GM23338 (cell line): Measurements from ENCODE around the gene OTP. TPM values are rescaled to one million over a fixed set of nuclear protein-coding genes. Genes with fewer than 3 reads are reported as not detected.

Experiments used
- ATAC-seq: fragments of 200-7000 bp; cut with Tn5 transposase; 3 replicates; pipeline ENCODE4 v1.9.1; 2020
- DNase-seq: peaks from one replicate; pipeline ENCODE4 v3.0.0-alpha.2; 2015; ENCODE audit warnings: low spot score
- H2AFZ ChIP-seq: fragments of 200-600 bp; sonication (generic); 2 replicates; pipeline ENCODE4 v1.8.0; 2016; ENCODE audit warnings: antibody characterized with exemption, mild to moderate bottlenecking, moderate library complexity
- H3F3A ChIP-seq: fragments of 200-600 bp; sonication (generic); replicated peaks from 2 replicates; pipeline ENCODE4 v1.8.0; 2017; ENCODE audit warnings: antibody characterized with exemption, mixed run types, low read depth
- H3K27ac ChIP-seq: fragments of 200-600 bp; sonication (generic); 2 replicates; pipeline ENCODE4 v1.6.1; 2016; ENCODE audit warnings: low read depth
- H3K27me3 ChIP-seq: fragments of 200-600 bp; sonication (generic); 2 replicates; pipeline ENCODE4 v1.8.0; 2016; ENCODE audit warnings: mild to moderate bottlenecking, mixed run types, moderate library complexity; ENCODE audit not compliant: insufficient read depth
- H3K36me3 ChIP-seq: fragments of 200-600 bp; sonication (generic); 2 replicates; pipeline ENCODE4 v1.8.0; 2016; ENCODE audit warnings: mild to moderate bottlenecking; ENCODE audit not compliant: insufficient read depth
- H3K4me1 ChIP-seq: fragments of 200-600 bp; sonication (generic); 2 replicates; pipeline ENCODE4 v1.8.0; 2016; ENCODE audit warnings: mild to moderate bottlenecking, moderate library complexity; ENCODE audit not compliant: insufficient read depth
- H3K4me2 ChIP-seq: fragments of 200-600 bp; sonication (generic); 2 replicates; pipeline ENCODE4 v1.7.1; 2017; ENCODE audit warnings: mixed run types
- H3K4me3 ChIP-seq: fragments of 200-600 bp; sonication (generic); 2 replicates; pipeline ENCODE4 v1.6.1; 2016; ENCODE audit warnings: mixed run types
- H3K79me2 ChIP-seq: fragments of 200-600 bp; sonication (generic); replicated peaks from 2 replicates; pipeline ENCODE4 v1.8.0; 2017; ENCODE audit warnings: mild to moderate bottlenecking; ENCODE audit not compliant: insufficient read depth
- H3K9me2 ChIP-seq: fragments of 200-600 bp; sonication (generic); 2 replicates; pipeline ENCODE4 v1.8.0; 2017; ENCODE audit not compliant: insufficient read depth
- H4K20me1 ChIP-seq: fragments of 200-600 bp; sonication (generic); replicated peaks from 2 replicates; pipeline ENCODE4 v1.8.0; 2017; ENCODE audit warnings: mild to moderate bottlenecking; ENCODE audit not compliant: insufficient read depth
- H3K27ac Mint-ChIP-seq: 2 replicates; pipeline ENCODE4 v1.8.0; 2020; ENCODE audit warnings: inconsistent platforms, mild to moderate bottlenecking, moderate library complexity, mixed read lengths
- H3K27me3 Mint-ChIP-seq: 3 replicates; pipeline ENCODE4 v1.8.0; 2022; ENCODE audit warnings: low read depth, mild to moderate bottlenecking, moderate library complexity, mixed read lengths, inconsistent platforms; ENCODE audit not compliant: insufficient read depth, poor library complexity
- H3K36me3 Mint-ChIP-seq: 3 replicates; pipeline ENCODE4 v1.8.0; 2021; ENCODE audit warnings: low read depth, mild to moderate bottlenecking, inconsistent platforms, moderate library complexity, mixed read lengths
- H3K4me1 Mint-ChIP-seq: 3 replicates; pipeline ENCODE4 v1.8.0; 2020; ENCODE audit warnings: mild to moderate bottlenecking, inconsistent platforms, mixed read lengths
- H3K4me3 Mint-ChIP-seq: 3 replicates; pipeline ENCODE4 v1.8.0; 2021; ENCODE audit warnings: moderate library complexity, mild to moderate bottlenecking, inconsistent platforms, mixed read lengths
- H3K9me3 Mint-ChIP-seq: 3 replicates; pipeline ENCODE4 v1.8.0; 2020; ENCODE audit warnings: moderate library complexity, mild to moderate bottlenecking, inconsistent platforms, mixed read lengths
- CREB1 ChIP-seq: fragments of 250-450 bp; sonication (Bioruptor Pico); IDR thresholded peaks from 2 replicates; pipeline ENCODE4 v1.5.0; 2020; ENCODE audit warnings: low read depth, mild to moderate bottlenecking, moderate library complexity
- CTCF ChIP-seq, 2 experiments: fragments of 200-600 bp in 1 of 2; sonication (generic) in 1 of 2; conservative IDR thresholded peaks; 2 replicates each; pipeline versions ENCODE4 v1.5.1 to v1.6.1; 2016 to 2017; ENCODE audit warnings: antibody characterized with exemption in 2 of 2, low read depth in 2 of 2, mild to moderate bottlenecking in 2 of 2, moderate library complexity in 1 of 2
- ETS1 ChIP-seq: IDR thresholded peaks from 2 replicates; pipeline ENCODE4 v1.6.1; 2016; ENCODE audit warnings: antibody characterized with exemption
- EZH2 ChIP-seq: fragments of 200-600 bp; sonication (generic); IDR thresholded peaks from one replicate; pipeline ENCODE4 v1.8.0; 2017; ENCODE audit warnings: antibody characterized with exemption, mild to moderate bottlenecking, low read depth; ENCODE audit not compliant: unreplicated experiment
- EZH2phosphoT487 ChIP-seq: fragments of 200-600 bp; sonication (generic); IDR thresholded peaks from one replicate; pipeline ENCODE4 v1.8.1; 2018; ENCODE audit warnings: antibody characterized with exemption; ENCODE audit not compliant: unreplicated experiment
- JUNB ChIP-seq: IDR thresholded peaks from one replicate; pipeline ENCODE4 v1.6.1; 2016; ENCODE audit warnings: antibody characterized with exemption; ENCODE audit not compliant: unreplicated experiment
- NANOG ChIP-seq: IDR thresholded peaks from 2 replicates; pipeline ENCODE4 v1.6.1; 2016; ENCODE audit warnings: antibody characterized with exemption, borderline replicate concordance
- POLR2AphosphoS5 ChIP-seq: IDR thresholded peaks from 2 replicates; pipeline ENCODE4 v1.6.1; 2016; ENCODE audit warnings: antibody characterized with exemption, low read depth
- REST ChIP-seq: IDR thresholded peaks from one replicate; pipeline ENCODE4 v1.6.1; 2018; ENCODE audit warnings: antibody characterized with exemption; ENCODE audit not compliant: unreplicated experiment
- STAT1 ChIP-seq: IDR thresholded peaks from one replicate; pipeline ENCODE4 v1.6.1; 2016; ENCODE audit warnings: antibody characterized with exemption; ENCODE audit not compliant: unreplicated experiment
- ZNF114 ChIP-seq: fragments of 250-450 bp; sonication (Bioruptor Pico); IDR thresholded peaks from 2 replicates; pipeline ENCODE4 v1.5.0; 2020; ENCODE audit warnings: mild to moderate bottlenecking, moderate library complexity
- ZNF331 ChIP-seq: fragments of 250-450 bp; sonication (Bioruptor Pico); IDR thresholded peaks from 2 replicates; pipeline ENCODE4 v1.5.0; 2020; ENCODE audit warnings: low read depth, mild to moderate bottlenecking, moderate library complexity
- polyA plus RNA-seq: library from polyadenylated mRNA; unstranded; fragments of >200 nt; fragmentation: Nextera tagmentation; extraction: Ambion mirVana; gene quantifications from 2 replicates; pipeline ENCODE4 v1.2.1, GENCODE V29; 2016
- total RNA-seq: library from RNA; depleted of rRNA; stranded (reverse); fragments of >200 nt; shearing (Covaris generic); gene quantifications from 2 replicates; pipeline ENCODE4 v1.2.3, GENCODE V29; 2014

The OTP gene
- total and polyA plus RNA-seq, 2 experiments from 2014 or later = not detected

- Histone ChIP-seq H3K27me3 (peaks cover 69% of the 10 kb centered on the region), H3F3A (0 out of 2 replicates have a peak, but pooled peaks cover 3% of the 10 kb centered on the region), H3K79me2 (no peaks in the 10 kb centered on the region), H3K9me2 (no peaks in the 10 kb centered on the region), H3K4me3 (no peak overlapping the region), H3K36me3 (no peaks in the 10 kb centered on the region), H3K27ac (no peak overlapping the region), H2AFZ (no peak overlapping the region), H4K20me1 (peaks cover 6% of the 10 kb centered on the region; the same call in 1 of the 2 replicates), H3K4me1 (peaks cover 8% of the 10 kb centered on the region), H3K4me2 (no peak overlapping the region)
- no peaks in the 10 kb centered on the region for H3K36me3 Mint-ChIP-seq
- ATAC-seq (no peak), DNase-seq (no peak)
- H3K9me3 Mint-ChIP-seq = peaks cover 3% of the 10 kb centered on the region; the same call in 1 of the 3 replicates
- no peak for TF ChIP-seq ETS1
- no peak overlapping the region for H3K4me3 Mint-ChIP-seq
- peaks cover 39% of the 10 kb centered on the region for H3K27me3 Mint-ChIP-seq
- H3K27ac Mint-ChIP-seq = no peak overlapping the region
- H3K4me1 Mint-ChIP-seq = peaks cover 13% of the 10 kb centered on the region; the same call in 2 of the 3 replicates
Observed at GRCh38 chr5:77623203-77623740, 15.2 kb downstream of the OTP start.

DNA sequence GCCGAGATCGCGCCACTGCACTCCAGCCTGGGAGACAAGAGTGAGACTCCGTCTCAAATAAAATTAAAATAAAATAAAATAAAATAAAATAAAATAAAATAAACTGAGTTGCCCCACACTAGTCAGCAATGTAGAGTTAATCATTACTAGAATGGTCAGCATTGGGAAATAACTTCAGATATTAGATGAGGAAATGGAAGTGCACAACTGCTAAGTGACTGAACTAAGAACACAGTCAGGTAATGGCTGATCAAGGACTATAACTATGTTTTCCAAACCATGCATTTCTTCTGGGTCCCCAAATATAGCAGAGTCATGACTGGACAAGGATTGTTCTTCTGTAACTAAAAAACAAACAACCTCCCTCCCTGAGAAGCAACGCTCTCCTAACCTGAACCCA is 17.1 kb downstream of the OTP start:
- H3K36me3 ChIP-seq = no peaks in the 10 kb centered on the region
- H3K4me2 ChIP-seq = no peak overlapping the region
- peaks cover 21% of the 10 kb centered on the region for H3K27me3 Mint-ChIP-seq
- no peak overlapping the region for H3K4me3 ChIP-seq
- 0 out of 2 replicates have a peak, but pooled peaks cover 6% of the 10 kb centered on the region for H4K20me1 ChIP-seq
- H3K27me3 ChIP-seq = peaks cover 50% of the 10 kb centered on the region
- H3F3A ChIP-seq = no peaks in the 10 kb centered on the region
- H3K9me2 ChIP-seq = no peaks in the 10 kb centered on the region
- H3K79me2 ChIP-seq = no peaks in the 10 kb centered on the region
- peaks cover 13% of the 10 kb centered on the region; the same call in 2 of the 3 replicates for H3K4me1 Mint-ChIP-seq
- no peaks in the 10 kb centered on the region for H3K4me1 ChIP-seq
- no peaks in the 10 kb centered on the region for H3K36me3 Mint-ChIP-seq
- no peak overlapping the region for H2AFZ ChIP-seq
- H3K9me3 Mint-ChIP-seq = no peaks in the 10 kb centered on the region
- no peak overlapping the region; the same call in 1 of the 2 replicates for H3K27ac Mint-ChIP-seq
- ATAC-seq (no peak), DNase-seq (no peak)
- H3K4me3 Mint-ChIP-seq = no peak overlapping the region
- no peak overlapping the region for H3K27ac ChIP-seq
- TF ChIP-seq ZNF331 (CRISPR knock-in tag) (no peak), CTCF (conservative IDR thresholded peaks at IDR 0.05; ENCODE audit: low read depth in 2 of 2) (no peak), NANOG (no peak), ETS1 (no peak), POLR2AphosphoS5 (no peak), ZNF114 (no peak), JUNB (no peak), REST (no peak), EZH2 (no peak), STAT1 (no peak), CREB1 (CRISPR knock-in tag) (no peak), EZH2phosphoT487 (no peak)
